Testis (tissue), 2 donors: ENCODE results near the gene C16orf78.

Source experiments
- CTCF ChIP-seq, 3 experiments: fragments of 450-650 bp in 2 of 3; fragments of 200-600 bp in 1 of 3; sonication (generic) in 1 of 3; IDR thresholded peaks; one replicate each; pipeline ENCODE4 v1.5.1; 2016 to 2019; ENCODE audit warnings: antibody characterized with exemption in 3 of 3, mild to moderate bottlenecking in 2 of 3, moderate library complexity in 1 of 3
- POLR2A ChIP-seq: fragments of 450-650 bp; IDR thresholded peaks from one replicate; pipeline ENCODE4 v1.6.1; 2017; ENCODE audit warnings: antibody characterized with exemption, mild to moderate bottlenecking, moderate library complexity

- TF ChIP-seq POLR2A (no peak), CTCF (IDR thresholded peaks at IDR 0.05) (no peak)
Observed at GRCh38 chr16:49332589-49333258, 40.9 kb upstream of the C16orf78 start.
